AG04450 (cell line): ENCODE results near the gene S100Z. TPM values are rescaled to one million over a fixed set of nuclear protein-coding genes. Genes with fewer than 3 reads are reported as not detected.

Experiments
- CTCF ChIA-PET: fragments of 300-600, 350-600 bp; formaldehyde crosslinking; extraction: SDS; loops from one replicate; lab custom pipeline; 2022; ENCODE audit warnings: antibody characterized with exemption, inconsistent platforms; lab: Charles Lee
- POLR2A ChIA-PET: fragments of 350-600 bp; formaldehyde crosslinking; extraction: SDS; loops from one replicate; lab custom pipeline; 2021; ENCODE audit warnings: antibody characterized with exemption, inconsistent platforms; lab: Yijun Ruan, JAX
- DNase-seq: peaks from one replicate; pipeline ENCODE4 v3.0.0-alpha.2; 2011; ENCODE audit warnings: low read depth, low spot score
- H3K27ac ChIP-seq: one replicate; pipeline ENCODE4 v1.5.1; 2012; ENCODE audit warnings: low read depth, low read length, control low read depth
- H3K27me3 ChIP-seq: one replicate; pipeline ENCODE4 v1.6.0; 2012; ENCODE audit warnings: low read length; ENCODE audit not compliant: control insufficient read depth, insufficient read depth
- H3K4me3 ChIP-seq: 2 replicates; pipeline ENCODE4 v1.5.1; 2011; ENCODE audit warnings: mild to moderate bottlenecking, low read depth, low read length, control low read depth
- H3K9me3 ChIP-seq: 2 replicates; pipeline ENCODE4 v1.5.1; 2012; ENCODE audit warnings: low read length; ENCODE audit not compliant: control insufficient read depth, insufficient read depth
- CTCF ChIP-seq: IDR thresholded peaks from 2 replicates; pipeline ENCODE4 v1.5.1; 2011; ENCODE audit warnings: low read depth, low read length, control low read depth, inconsistent platforms
- polyA plus RNA-seq: library from polyadenylated mRNA; depleted of rRNA; stranded (reverse); fragments of >200 nt; gene quantifications from 2 replicates; pipeline ENCODE4 v1.2.3, GENCODE V29; 2011

Gene S100Z
- polyA plus RNA-seq, 1 experiment, result not detected

GRCh38 chr5:76867827-76868693, 18.2 kb downstream of the S100Z start:
- ChIA-PET CTCF (interaction anchor here (0.6 to 4.6 kb wide), 17 partner anchors 8 to 625 kb away, joined by 3 to 46 read pairs (median 4); partner anchors contain the start of genes AGGF1 and WDR41), POLR2A (interaction anchor here (0.7 kb wide), 1 partner anchor 1199 kb away, joined by 5 read pairs; no protein-coding TSS in a partner anchor)
- TF ChIP-seq CTCF, result peak; percentile 87

DNA sequence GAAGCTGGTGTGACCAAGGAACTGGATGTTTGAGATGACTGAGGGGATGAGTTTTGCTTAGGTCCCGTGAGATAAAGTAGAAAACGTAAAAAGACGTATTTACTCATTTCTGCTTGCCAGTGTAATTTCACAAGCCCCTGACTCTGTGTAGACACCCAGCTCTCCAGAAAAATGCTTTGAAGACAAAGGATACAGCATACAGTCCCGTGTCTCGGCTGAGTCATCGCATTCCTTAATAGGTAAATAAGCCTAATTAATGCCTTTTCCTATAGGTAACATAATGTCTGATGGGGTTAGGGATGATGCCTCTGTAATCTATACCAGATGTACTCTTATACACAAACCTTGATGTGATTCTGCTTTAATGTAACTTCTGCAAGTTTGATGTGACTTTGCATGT, 20.2 kb downstream of the S100Z start:
- Histone ChIP-seq H3K9me3 (no peaks in the 10 kb centered on the region), H3K27me3 (no peaks in the 10 kb centered on the region), H3K4me3 (no peak overlapping the region), H3K27ac (no peak overlapping the region)
- CTCF ChIA-PET, result interaction anchor here (0.6 to 4.6 kb wide), 5 partner anchors 129 to 623 kb away, joined by 3 to 46 read pairs (median 4); no protein-coding TSS in a partner anchor
- no peak for DNase-seq
- TF ChIP-seq CTCF, result no peak
- POLR2A ChIA-PET, result no interaction called here

More at GRCh38 chr5:76867827-76868693, 18.2 kb downstream of the S100Z start:
- Histone ChIP-seq H3K27ac (no peak overlapping the region), H3K4me3 (no peak overlapping the region), H3K27me3 (no peaks in the 10 kb centered on the region), H3K9me3 (no peaks in the 10 kb centered on the region)
- peak; percentile 47 for DNase-seq

GRCh38 chr5:76874088-76874581, 24.3 kb downstream of the S100Z start:
- CTCF ChIA-PET, result interaction anchor here (0.7 kb wide), 1 partner anchor 171 kb away, joined by 3 read pairs; no protein-coding TSS in a partner anchor

GRCh38 chr5:76888733-76889300, 39.0 kb downstream of the S100Z start:
- CTCF ChIA-PET, result no interaction called here
- TF ChIP-seq CTCF, result no peak

More at GRCh38 chr5:76874088-76874581, 24.3 kb downstream of the S100Z start:
- H3K4me3 ChIP-seq, result no peak overlapping the region
- TF ChIP-seq CTCF, result no peak
- no peaks in the 10 kb centered on the region for H3K9me3 ChIP-seq
- no peak overlapping the region for H3K27ac ChIP-seq
- POLR2A ChIA-PET, result no interaction called here
- H3K27me3 ChIP-seq, result peaks cover 2% of the 10 kb centered on the region
- no peak for DNase-seq

DNA sequence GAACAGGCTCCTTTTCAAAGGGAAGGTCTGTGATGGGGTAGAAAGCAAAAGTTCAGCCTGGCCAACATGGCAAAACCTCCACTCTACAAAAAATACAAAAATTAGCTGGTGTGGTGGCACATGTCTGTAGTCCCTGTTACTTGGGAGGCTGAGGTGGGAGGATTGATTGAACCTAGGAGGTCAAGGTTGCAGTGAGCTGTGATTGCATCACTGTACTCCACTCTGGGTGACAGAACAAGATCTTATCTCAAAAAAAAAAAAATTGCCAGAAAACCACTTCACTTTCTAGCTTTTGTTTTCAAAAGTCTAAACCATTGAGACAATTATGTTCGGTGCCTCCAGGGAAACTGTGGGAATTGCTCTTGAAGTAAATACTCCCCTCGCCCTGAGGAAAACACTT, 43.5 kb downstream of the S100Z start:
- Histone ChIP-seq H3K9me3 (no peaks in the 10 kb centered on the region), H3K4me3 (no peak overlapping the region), H3K27ac (no peak overlapping the region), H3K27me3 (peaks cover 23% of the 10 kb centered on the region)
- no peak for DNase-seq
- ChIA-PET POLR2A (no interaction called here), CTCF (no interaction called here)
- no peak for TF ChIP-seq CTCF

More at GRCh38 chr5:76888733-76889300, 39.0 kb downstream of the S100Z start:
- DNase-seq, result no peak
- Histone ChIP-seq H3K9me3 (no peaks in the 10 kb centered on the region), H3K27ac (no peak overlapping the region), H3K4me3 (no peak overlapping the region), H3K27me3 (peaks cover 23% of the 10 kb centered on the region)
- POLR2A ChIA-PET, result no interaction called here
